GM19324 (cell line): ENCODE measurements around the gene PRR9.
A peak's percentile ranks its signal among the peaks of the same experiment; 100 is the strongest.
"Not testable (repeated sequence)": the region's sequence is repeated elsewhere in the genome, so short reads cannot be mapped to it uniquely, and the experiment has no call there.

ENCODE experiments used
- ATAC-seq: cut with Tn5 transposase; IDR thresholded peaks from one replicate; pipeline ENCODE4 v1.9.1; 2021; ENCODE audit warnings: mild to moderate bottlenecking, moderate library complexity; ENCODE audit not compliant: unreplicated experiment, low FRiP score

The PRR9 gene

GRCh38 chr1:153217212-153217611 lies at the start of gene PRR9:
PRR9 (plus strand) TSS chr1:153217584; CDS start chr1:153218145, 561 bp downstream.
- ATAC-seq: no peak

- no peak for ATAC-seq
Observed at GRCh38 chr1:153168686-153169085, 48.7 kb upstream of the PRR9 start.

- no peak for ATAC-seq
Observed at GRCh38 chr1:153174624-153175023, 42.8 kb upstream of the PRR9 start.

- ATAC-seq: no peak
Observed at GRCh38 chr1:153178922-153179321, 38.5 kb upstream of the PRR9 start.

- ATAC-seq: no peak
Observed at GRCh38 chr1:153180556-153180955, 36.8 kb upstream of the PRR9 start.

GRCh38 chr1:153188301-153188700 lies 29.1 kb upstream of the PRR9 start:
- ATAC-seq: not testable (repeated sequence)

- ATAC-seq: no peak
Observed at GRCh38 chr1:153190373-153190772, 27.0 kb upstream of the PRR9 start.

GRCh38 chr1:153192697-153193096 lies 24.7 kb upstream of the PRR9 start:
- no peak for ATAC-seq

- ATAC-seq: no peak
Observed at GRCh38 chr1:153194331-153195050, 22.9 kb upstream of the PRR9 start.

GRCh38 chr1:153195216-153195615 lies 22.2 kb upstream of the PRR9 start:
- ATAC-seq: no peak

GRCh38 chr1:153202006-153202405 lies 15.4 kb upstream of the PRR9 start:
- no peak for ATAC-seq

GRCh38 chr1:153203130-153203529 lies 14.3 kb upstream of the PRR9 start, which contains the start of gene LELP1:
LELP1 (plus strand) TSS chr1:153203430; CDS start chr1:153204708, 1,278 bp downstream.
- no peak for ATAC-seq

- no peak for ATAC-seq
Observed at GRCh38 chr1:153206631-153207030, 10.8 kb upstream of the PRR9 start.

GRCh38 chr1:153210206-153210605 lies 7.2 kb upstream of the PRR9 start:
- no peak for ATAC-seq

- no peak for ATAC-seq
Observed at GRCh38 chr1:153212201-153212600, 5.2 kb upstream of the PRR9 start.

GRCh38 chr1:153213519-153213918 lies 3.9 kb upstream of the PRR9 start:
- ATAC-seq: no peak

- no peak for ATAC-seq
Observed at GRCh38 chr1:153217744-153218416, 496 bp downstream of the PRR9 start.

- ATAC-seq: no peak
Observed at GRCh38 chr1:153220606-153221303, 3.4 kb downstream of the PRR9 start.

- ATAC-seq: peak; percentile 87
Observed at GRCh38 chr1:153223040-153223891, 5.9 kb downstream of the PRR9 start.

GRCh38 chr1:153227810-153228209 lies 10.4 kb downstream of the PRR9 start:
- ATAC-seq: no peak
